Activated naive CD4-positive, alpha-beta T cell treated with Interleukin-2 at 50 U/mL for 16 hours (primary cell): ENCODE measurements around the gene DNAJC21.
"Not testable (repeated sequence)": the region's sequence is repeated elsewhere in the genome, so short reads cannot be mapped to it uniquely, and the experiment has no call there.

ENCODE experiments used
- DNase-seq: peaks from one replicate; pipeline ENCODE4 v3.0.0-alpha.2; 2020

DNAJC21 gene

GRCh38 chr5:34929134-34929719 is at the start of gene DNAJC21:
Gene DNAJC21, plus strand, starts transcription at chr5:34929559. Its CDS starts 261 bp downstream, at chr5:34929820.
- DNase-seq = peak; percentile 98

GRCh38 chr5:34881246-34881645 is 48.1 kb upstream of the DNAJC21 start:
- DNase-seq = no peak

GRCh38 chr5:34886392-34887119 is 42.8 kb upstream of the DNAJC21 start:
- DNase-seq = no peak

- no peak for DNase-seq
Measured at GRCh38 chr5:34889394-34889793, 40.0 kb upstream of the DNAJC21 start.

- DNase-seq = no peak
Measured at GRCh38 chr5:34891981-34892380, 37.4 kb upstream of the DNAJC21 start.

GRCh38 chr5:34892414-34892813 is 36.9 kb upstream of the DNAJC21 start:
- no peak for DNase-seq

GRCh38 chr5:34894716-34895115 is 34.6 kb upstream of the DNAJC21 start:
- no peak for DNase-seq

- DNase-seq = no peak
Measured at GRCh38 chr5:34895641-34896419, 33.5 kb upstream of the DNAJC21 start.

- DNase-seq = no peak
Measured at GRCh38 chr5:34897646-34898045, 31.7 kb upstream of the DNAJC21 start.

GRCh38 chr5:34898258-34898895 is 31.0 kb upstream of the DNAJC21 start:
- DNase-seq = peak; percentile 58

- no peak for DNase-seq
Measured at GRCh38 chr5:34899066-34899465, 30.3 kb upstream of the DNAJC21 start.

- no peak for DNase-seq
Measured at GRCh38 chr5:34900652-34901051, 28.7 kb upstream of the DNAJC21 start.

- no peak for DNase-seq
Measured at GRCh38 chr5:34903260-34903659, 26.1 kb upstream of the DNAJC21 start.

- no peak for DNase-seq
Measured at GRCh38 chr5:34905564-34905963, 23.8 kb upstream of the DNAJC21 start.

- no peak for DNase-seq
Measured at GRCh38 chr5:34913072-34913471, 16.3 kb upstream of the DNAJC21 start.

- peak; percentile 23 for DNase-seq
Measured at GRCh38 chr5:34914671-34915138, 14.7 kb upstream of the DNAJC21 start.

- DNase-seq = peak; percentile 95
Measured at GRCh38 chr5:34915139-34915855, 14.1 kb upstream of the DNAJC21 start, which contains the start of the genes BRIX1 and RAD1. Gene BRIX1, plus strand, starts transcription at chr5:34915711. Its CDS starts 28 bp downstream, at chr5:34915739. Gene RAD1, minus strand, starts transcription at chr5:34915504. Its CDS starts 612 bp downstream, at chr5:34914892.

GRCh38 chr5:34915856-34916192 is 13.5 kb upstream of the DNAJC21 start:
- DNase-seq = no peak

GRCh38 chr5:34916518-34916917 is 12.8 kb upstream of the DNAJC21 start:
- DNase-seq = no peak

GRCh38 chr5:34918025-34918424 is 11.3 kb upstream of the DNAJC21 start:
- no peak for DNase-seq

- no peak for DNase-seq
Measured at GRCh38 chr5:34919077-34919476, 10.3 kb upstream of the DNAJC21 start.

GRCh38 chr5:34923256-34923655 is 6.1 kb upstream of the DNAJC21 start:
- not testable (repeated sequence) for DNase-seq
